Small intestine (tissue), 7 donors: ENCODE data around the gene OTUB2. TPM values are rescaled to one million over a fixed set of nuclear protein-coding genes. Genes with fewer than 3 reads are reported as not detected.

Source experiments
- DNase-seq, 2 donors: peaks; one replicate each; pipeline versions ENCODE4 v3.0.0 to v3.0.0-alpha.2; 2013
- FAIRE-seq: peaks from 2 replicates; lab custom pipeline; 2012; peaks lifted over from hg19 to GRCh38; lab: Jason Lieb, UNC
- H3K27ac ChIP-seq, 3 donors: one replicate each; pipeline ENCODE4 v1.5.1; 2013; ENCODE audit warnings: low read length in 2 of 3, mild to moderate bottlenecking in 2 of 3, control low read depth in 1 of 3, inconsistent platforms in 1 of 3, low read depth in 1 of 3, moderate library complexity in 1 of 3
- H3K27me3 ChIP-seq, 3 donors: one replicate each; pipeline ENCODE4 v1.6.1; 2013; ENCODE audit warnings: low read length in 3 of 3, inconsistent platforms in 1 of 3; ENCODE audit not compliant: control insufficient read depth in 3 of 3, insufficient read depth in 3 of 3
- H3K36me3 ChIP-seq, 3 donors: one replicate each; pipeline ENCODE4 v1.6.1; 2013; ENCODE audit warnings: low read length in 3 of 3, inconsistent platforms in 1 of 3, low read depth in 1 of 3, mild to moderate bottlenecking in 1 of 3, moderate library complexity in 1 of 3; ENCODE audit not compliant: control insufficient read depth in 3 of 3, insufficient read depth in 2 of 3
- H3K4me1 ChIP-seq, 3 donors: one replicate each; pipeline ENCODE4 v1.6.1; 2013; ENCODE audit warnings: low read length in 2 of 3, inconsistent platforms in 1 of 3, low read depth in 1 of 3, mild to moderate bottlenecking in 1 of 3, moderate library complexity in 1 of 3; ENCODE audit not compliant: control insufficient read depth in 3 of 3, insufficient read depth in 2 of 3
- H3K4me3 ChIP-seq, 3 donors: one replicate each; pipeline ENCODE4 v1.5.1; 2013; ENCODE audit warnings: low read length in 3 of 3, control low read depth in 1 of 3, inconsistent platforms in 1 of 3, low read depth in 1 of 3, mild to moderate bottlenecking in 1 of 3, moderate library complexity in 1 of 3
- H3K9me3 ChIP-seq, 2 donors: one replicate each; pipeline ENCODE4 v1.6.1; 2013; ENCODE audit warnings: low read depth in 1 of 2, low read length in 1 of 2; ENCODE audit not compliant: control insufficient read depth in 2 of 2, insufficient read depth in 1 of 2
- WGBS, 3 donors: extraction: QIAGEN DNeasy Blood & Tissue Kit; methylation state at CpG; one replicate each; pipeline ENCODE4 v1.1.7; 2013; 5-methylcytosine and 5-hydroxymethylcytosine counted together
- polyA plus RNA-seq, 4 donors: library from polyadenylated mRNA; stranded (reverse) in 3 of 4; unstranded in 1 of 4; fragments of 200-250 nt in 3 of 4; fragments of 120-200 nt in 1 of 4; gene quantifications; one replicate each; pipeline versions ENCODE4 v1.2.1 to v1.2.3, GENCODE V29; 2013
- donor health status: healthy with polysubstance abuse.
- donor health status: control.
- donor health status: control.
- donor health status: Bipolar disorder and iron deficiency.
- donor health status: healthy.

The OTUB2 gene
- polyA plus RNA-seq, 4 donors: 0.22 to 1.4 (median 0.74) TPM

DNA sequence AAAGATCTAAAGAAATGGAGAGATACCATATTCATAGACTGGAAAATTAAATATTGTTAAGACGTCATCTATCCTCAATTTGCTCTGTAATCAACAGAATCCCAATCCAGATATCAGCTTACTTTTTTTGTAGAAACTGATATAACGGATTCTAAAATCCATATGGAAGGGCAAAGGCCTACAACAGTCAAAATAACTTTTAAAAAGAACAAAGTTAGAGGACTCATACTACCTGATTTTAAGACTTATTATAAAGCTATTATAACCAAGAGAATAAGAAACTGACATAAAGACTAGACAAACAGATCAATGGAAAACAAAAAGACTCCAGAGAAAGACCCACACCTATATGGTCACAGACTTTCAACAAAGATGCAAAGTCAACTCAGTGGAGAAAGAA is 48.9 kb downstream of the OTUB2 start:
- H3K27me3 ChIP-seq: no peaks in the 10 kb centered on the region
- DNase-seq: no peak
- FAIRE-seq: no peak
- peaks cover 0 to 10% of the 10 kb centered on the region in 2 donors for H3K9me3 ChIP-seq
- WGBS, 3 donors: 95 to 98% (median 97%) methylated on average over 2 of the region's 2 CpGs
- no peak overlapping the region for H3K4me3 ChIP-seq
- peaks cover 13 to 25% (median 13%) of the 10 kb centered on the region in 3 donors for H3K4me1 ChIP-seq
- no peak overlapping the region for H3K27ac ChIP-seq
- peaks cover 2 to 12% (median 6%) of the 10 kb centered on the region in 3 donors for H3K36me3 ChIP-seq

DNA sequence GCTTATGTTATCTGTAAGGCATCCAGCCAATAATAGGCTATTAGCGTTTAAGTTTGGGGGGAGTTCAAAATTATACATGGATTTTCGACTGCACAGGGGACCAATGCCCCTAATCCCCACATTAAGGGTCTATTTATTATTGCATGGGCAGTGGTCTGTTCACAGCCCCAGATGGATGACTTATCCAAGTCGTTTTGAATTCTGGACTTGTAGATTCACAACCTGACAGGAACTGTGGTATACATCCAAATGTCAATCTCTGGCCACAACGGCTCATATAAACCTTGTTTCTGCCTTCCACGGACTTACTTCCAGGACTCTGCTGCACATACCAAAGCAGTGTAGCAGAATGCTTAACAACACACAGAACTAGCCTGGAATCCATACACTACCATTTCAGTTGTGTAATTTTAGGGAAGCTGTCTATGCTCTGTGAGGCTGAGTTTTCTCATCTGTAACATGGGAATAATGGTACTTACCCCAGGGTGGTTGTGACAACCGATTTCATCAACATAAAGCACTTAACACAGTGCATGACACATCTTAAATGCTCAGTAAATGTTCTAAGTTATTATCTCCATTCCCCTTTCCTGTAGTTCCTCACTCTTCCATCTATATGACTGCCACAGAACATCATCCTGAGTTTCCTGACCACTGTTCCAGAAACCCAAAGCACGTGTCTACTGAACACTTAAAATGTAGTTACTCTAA is 51.1 kb downstream of the OTUB2 start:
- H3K36me3 ChIP-seq: peaks cover 2 to 12% (median 6%) of the 10 kb centered on the region in 3 donors
- FAIRE-seq (no peak), DNase-seq (no peak)
- 64 to 82% (median 76%) methylated on average over 7 of the region's 7 CpGs for WGBS, 3 donors
- H3K27ac ChIP-seq: no peak overlapping the region
- peaks cover 13 to 25% (median 13%) of the 10 kb centered on the region in 3 donors for H3K4me1 ChIP-seq
- no peaks in the 10 kb centered on the region for H3K27me3 ChIP-seq
- H3K9me3 ChIP-seq: peaks cover 0 to 7% of the 10 kb centered on the region in 2 donors
- peak overlapping the region in 2 of 3 donors; percentile 4 to 13 for H3K4me3 ChIP-seq

DNA sequence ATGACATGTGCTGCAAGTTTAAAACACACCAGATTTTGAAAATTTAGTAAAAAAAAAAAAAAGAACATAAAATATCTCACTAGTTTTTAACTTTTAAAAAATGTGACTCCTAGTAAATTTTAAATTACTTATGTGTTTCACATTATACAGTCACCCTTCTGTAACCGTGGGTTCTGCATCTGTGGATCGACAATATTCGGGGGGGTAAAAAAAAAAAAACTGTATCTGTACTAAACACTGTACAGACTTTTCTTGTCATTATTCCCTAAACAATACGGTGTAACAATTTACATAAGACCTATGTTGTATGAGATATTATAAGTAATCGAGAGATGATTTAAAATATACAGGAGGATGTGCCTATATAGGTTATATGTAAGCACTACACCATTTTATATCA is 51.7 kb downstream of the OTUB2 start:
- Histone ChIP-seq H3K36me3 (peaks cover 2 to 9% (median 6%) of the 10 kb centered on the region in 3 donors), H3K4me1 (peaks cover 13 to 25% (median 13%) of the 10 kb centered on the region in 3 donors), H3K4me3 (peak overlapping the region in 1 of 3 donors; percentile 13), H3K27ac (no peak overlapping the region), H3K27me3 (no peaks in the 10 kb centered on the region), H3K9me3 (peaks cover 0 to 7% of the 10 kb centered on the region in 2 donors)
- WGBS, 3 donors: 71 to 82% (median 81%) methylated on average over 5 of the region's 5 CpGs
- DNase-seq: no peak
- FAIRE-seq: no peak

DNA sequence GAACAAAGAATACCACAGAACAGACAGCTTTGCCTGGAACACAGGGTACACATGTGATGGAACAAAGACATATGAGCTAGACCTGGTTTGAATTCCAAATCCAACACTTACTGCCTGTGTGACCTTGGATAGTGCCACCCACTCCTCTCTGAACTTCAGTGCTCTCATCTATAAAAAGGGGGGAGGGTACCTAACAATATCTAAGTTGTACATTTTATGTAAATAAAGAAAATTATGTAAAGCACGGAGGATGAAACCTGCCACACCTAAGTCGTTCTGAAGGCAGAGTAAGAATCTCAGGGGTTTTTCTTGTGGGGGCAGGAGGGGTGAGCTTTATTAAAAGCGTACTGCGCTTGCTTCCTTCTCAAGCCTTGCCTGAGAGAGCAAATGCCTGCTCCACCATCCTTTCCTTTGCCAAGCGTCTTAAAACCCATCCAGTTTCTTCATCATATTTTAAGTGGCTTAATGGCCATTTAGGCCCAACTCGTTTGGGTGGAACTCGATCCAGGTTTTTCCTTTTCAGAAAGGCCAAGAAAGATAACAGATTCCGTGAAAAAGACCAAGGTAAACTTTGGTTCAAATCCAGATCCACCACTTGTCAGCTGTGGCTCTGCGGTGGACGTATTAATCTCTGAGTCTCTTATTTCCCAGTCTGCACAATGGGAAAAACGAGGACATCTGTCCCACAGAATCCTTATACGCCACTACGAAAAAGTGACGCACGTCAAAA is 53.9 kb downstream of the OTUB2 start:
- Histone ChIP-seq H3K4me3 (peak overlapping the region; percentile 86 to 97 (median 93)), H3K9me3 (peaks cover 0 to 3% of the 10 kb centered on the region in 2 donors), H3K27me3 (no peaks in the 10 kb centered on the region), H3K4me1 (peaks cover 13 to 25% (median 17%) of the 10 kb centered on the region in 3 donors), H3K27ac (peak overlapping the region; percentile 82 to 96 (median 91)), H3K36me3 (peaks cover 2 to 7% (median 6%) of the 10 kb centered on the region in 3 donors)
- DNase-seq (peak in 1 of 2 donors; percentile 54), FAIRE-seq (no peak)
- 2 to 5% (median 4%) methylated on average over 15 of the region's 15 CpGs for WGBS, 3 donors

DNA sequence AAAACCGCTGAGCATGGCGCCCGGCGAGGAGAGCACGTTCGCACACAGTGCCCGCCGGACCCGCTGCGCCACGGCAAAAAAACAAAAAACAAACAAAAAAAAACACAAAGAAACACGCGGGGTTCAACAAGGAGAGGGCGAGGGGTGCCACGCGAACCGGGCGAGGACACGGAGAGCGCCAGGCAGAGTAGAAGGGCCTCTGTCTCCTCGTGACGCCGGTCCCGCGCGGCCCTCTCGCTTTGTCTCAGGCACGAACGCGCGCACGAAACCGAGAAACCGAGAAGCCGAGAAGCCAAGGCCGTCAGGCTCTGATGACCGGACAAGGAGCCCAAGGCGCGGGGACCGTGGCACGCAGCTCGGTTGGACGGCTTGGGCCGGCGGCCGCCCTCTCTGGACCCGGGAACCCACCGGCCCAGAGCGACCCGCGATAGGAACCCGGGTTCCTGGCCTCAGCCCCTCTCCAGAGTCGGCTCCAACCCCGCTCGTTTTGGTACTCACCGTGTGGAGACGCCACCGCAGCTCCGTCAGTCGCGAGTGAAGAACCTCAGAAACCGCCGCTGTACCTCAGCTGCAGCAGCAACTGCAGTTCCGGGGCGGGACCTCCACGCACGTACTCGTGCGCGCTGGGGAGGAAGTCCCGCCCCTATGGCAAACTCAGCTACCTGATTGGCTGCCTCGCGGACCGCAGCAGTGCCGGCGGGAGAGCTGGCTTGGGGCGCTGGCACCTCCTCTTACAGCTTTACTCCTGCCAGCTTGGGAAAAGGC is 54.7 kb downstream of the OTUB2 start, which contains the start of the genes DDX24 and IFI27L1:
Gene DDX24, minus strand, starts transcription at position 582 of the 765 bp plus-strand sequence. CDS start 1,460 bp downstream, outside the sequence.
Gene IFI27L1, plus strand, starts transcription at position 690 of the 765 bp plus-strand sequence. CDS start 15,628 bp downstream, outside the sequence.
- Histone ChIP-seq H3K9me3 (peaks cover 0 to 3% of the 10 kb centered on the region in 2 donors), H3K4me1 (peaks cover 13 to 25% (median 17%) of the 10 kb centered on the region in 3 donors), H3K36me3 (peaks cover 2 to 7% (median 6%) of the 10 kb centered on the region in 3 donors), H3K4me3 (peak within 1 kb of the TSS; percentile 86 to 97 (median 93)), H3K27ac (peak within 1 kb of the TSS; percentile 82 to 96 (median 91)), H3K27me3 (no peaks in the 10 kb centered on the region)
- WGBS, 3 donors: 0 to 1% (median 1%) methylated on average over 67 to 77 of the region's 77 CpGs
- FAIRE-seq (no peak), DNase-seq (peak; percentile 95 to 98)

DNA sequence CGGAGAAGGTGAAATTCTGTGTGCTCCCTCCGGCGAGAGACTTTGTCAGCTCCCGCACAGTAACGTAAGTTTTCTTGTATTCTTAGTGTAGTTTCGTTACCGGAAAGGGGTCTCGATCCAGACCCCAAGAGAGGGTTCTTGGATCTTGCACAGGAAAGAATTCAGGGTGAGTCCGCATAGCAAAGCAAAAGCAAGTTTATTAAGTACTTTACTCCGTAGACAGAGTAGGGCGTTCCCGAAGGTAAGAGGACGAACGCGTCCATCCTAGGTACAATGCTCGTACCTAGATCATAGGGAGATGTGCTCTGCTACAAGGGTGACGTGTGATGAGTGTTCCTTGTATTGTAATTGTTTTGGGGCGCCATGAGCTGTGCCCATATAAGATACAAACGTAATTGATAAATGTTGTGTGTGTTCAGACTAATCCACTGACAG is 55.3 kb downstream of the OTUB2 start:
- Histone ChIP-seq H3K27me3 (no peaks in the 10 kb centered on the region), H3K4me1 (peaks cover 13 to 25% (median 17%) of the 10 kb centered on the region in 3 donors), H3K4me3 (peak overlapping the region; percentile 56 to 93 (median 86)), H3K9me3 (peaks cover 0 to 3% of the 10 kb centered on the region in 2 donors), H3K36me3 (peaks cover 2 to 7% (median 6%) of the 10 kb centered on the region in 3 donors), H3K27ac (peak overlapping the region; percentile 28 to 96 (median 91))
- DNase-seq: peak in 1 of 2 donors; percentile 75
- 0 to 1% (median 1%) methylated on average over 19 of the region's 19 CpGs for WGBS, 3 donors
- no peak for FAIRE-seq

DNA sequence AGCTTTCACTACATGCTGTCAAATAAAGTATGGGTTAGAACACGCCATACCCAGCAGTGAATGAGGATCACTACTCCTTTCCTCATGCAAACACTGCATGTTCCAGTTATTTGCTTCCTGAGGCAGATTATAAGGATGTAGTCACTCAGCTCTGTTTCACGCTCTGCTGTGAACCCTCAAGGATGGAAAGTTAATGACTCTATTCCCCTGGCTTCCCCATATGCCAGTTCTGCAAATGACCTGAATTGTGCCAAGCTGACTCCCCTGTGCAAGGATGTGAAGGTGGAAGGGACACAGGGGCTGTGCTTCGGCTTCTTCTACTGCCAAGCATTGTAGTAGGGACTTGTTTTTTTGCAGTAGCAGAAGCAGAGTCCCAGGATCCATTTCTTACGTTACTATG is 61.8 kb downstream of the OTUB2 start:
- no peak for FAIRE-seq
- 70 to 98% (median 75%) methylated on average over 4 of the region's 4 CpGs for WGBS, 3 donors
- DNase-seq: no peak
- H3K27me3 ChIP-seq: no peaks in the 10 kb centered on the region
- H3K9me3 ChIP-seq: peaks cover 0 to 3% of the 10 kb centered on the region in 2 donors
- H3K4me3 ChIP-seq: no peak overlapping the region
- H3K27ac ChIP-seq: no peak overlapping the region
- H3K4me1 ChIP-seq: peaks cover 0 to 4% (median 0%) of the 10 kb centered on the region in 3 donors
- peaks cover 0 to 2% (median 0%) of the 10 kb centered on the region in 3 donors for H3K36me3 ChIP-seq
